DMS153 treated with DMSO at 0.1 percent for 48 hours (cell line): Measurements from ENCODE around the gene PC.

Experiments used
- DNase-seq: peaks from one replicate; lab custom pipeline; 2025; ENCODE audit not compliant: unreplicated experiment; lab: John Stamatoyannopoulos, UW

The PC gene

DNA sequence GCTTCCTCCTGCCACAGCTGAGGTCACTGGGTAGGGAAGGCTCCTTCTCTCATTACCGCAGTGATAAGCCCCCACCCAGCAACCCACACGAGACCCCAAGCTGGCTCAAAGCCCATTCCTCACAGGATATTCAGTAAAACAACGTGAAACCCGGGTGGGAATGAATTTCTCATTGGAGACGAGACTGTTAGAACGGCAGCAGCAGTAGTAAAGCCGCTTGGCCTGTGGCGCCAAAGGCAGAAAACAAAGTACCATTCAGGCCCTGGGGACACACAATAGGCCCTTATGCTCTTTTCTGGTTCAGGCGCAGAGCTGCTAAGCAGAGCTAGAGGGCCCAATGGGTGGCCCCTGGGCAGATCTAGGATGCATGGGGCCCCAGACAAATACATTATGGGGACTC, 45.3 kb downstream of the PC start:
- DNase-seq, result no peak

DNA sequence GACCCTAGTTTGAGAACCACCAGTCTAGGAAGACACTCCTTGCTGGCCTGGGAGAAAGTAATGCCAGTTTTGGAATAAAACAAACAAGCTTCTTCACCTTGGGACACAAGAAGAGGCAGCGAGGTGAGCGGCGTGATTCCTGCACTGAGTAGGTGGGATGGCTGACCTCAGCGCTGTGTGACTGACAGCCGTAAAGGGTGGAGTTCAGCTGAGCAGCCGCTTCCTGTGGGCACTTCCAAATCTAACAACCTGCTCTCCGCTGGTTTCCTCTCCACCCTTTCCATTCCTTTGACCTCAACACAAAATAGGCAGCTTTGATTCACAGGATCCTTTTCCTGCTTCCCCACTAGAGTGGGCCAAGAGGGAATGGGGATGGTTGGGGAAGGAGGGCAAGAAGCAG, 45.8 kb downstream of the PC start:
- DNase-seq, result no peak

DNA sequence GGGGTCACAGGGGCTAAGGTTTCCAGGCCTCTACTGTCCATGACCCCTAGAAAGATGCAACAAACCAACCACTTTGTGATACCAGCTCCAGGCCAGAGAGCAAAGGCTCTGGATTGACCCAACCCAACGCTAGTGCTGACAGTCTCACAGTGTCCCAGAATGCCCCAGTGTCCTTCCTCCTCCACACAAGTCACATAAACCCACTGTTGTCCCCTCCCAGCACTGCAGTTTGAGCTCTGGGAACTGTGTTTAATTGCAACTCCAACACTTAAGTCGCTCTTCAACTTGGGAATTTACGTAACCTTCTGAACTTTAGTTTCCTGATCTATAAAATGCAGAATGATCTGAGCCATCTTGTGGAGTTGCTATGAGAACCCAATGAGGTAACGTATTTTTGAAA, 47.5 kb downstream of the PC start:
- no peak for DNase-seq

GRCh38 chr11:66910016-66910415, 48.2 kb downstream of the PC start:
- no peak for DNase-seq

DNA sequence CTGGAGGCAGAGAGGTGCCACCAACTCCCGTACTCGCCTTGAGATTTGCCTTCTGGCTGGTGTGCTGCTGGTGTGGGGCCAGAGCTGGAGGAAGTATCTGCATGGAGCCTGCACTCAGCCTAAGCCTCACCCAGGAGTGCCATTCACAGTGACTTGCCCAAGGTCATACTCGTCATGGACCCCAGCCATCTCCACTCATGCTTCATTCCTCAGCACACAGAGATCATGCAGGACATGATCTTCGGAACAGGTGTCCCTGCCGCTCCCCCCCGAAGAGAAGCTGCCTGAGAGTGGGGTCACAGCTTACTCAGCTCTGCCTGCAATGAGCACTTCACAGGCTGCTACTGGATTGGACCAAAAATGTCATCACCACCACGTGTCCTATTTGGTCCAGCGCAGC, 49.0 kb downstream of the PC start:
- no peak for DNase-seq

- no peak for DNase-seq
These were observed 50.2 kb downstream of the PC start for GRCh38 chr11:66907751-66908630.

GRCh38 chr11:66906061-66906733, 52.0 kb downstream of the PC start:
- DNase-seq, result no peak

DNA sequence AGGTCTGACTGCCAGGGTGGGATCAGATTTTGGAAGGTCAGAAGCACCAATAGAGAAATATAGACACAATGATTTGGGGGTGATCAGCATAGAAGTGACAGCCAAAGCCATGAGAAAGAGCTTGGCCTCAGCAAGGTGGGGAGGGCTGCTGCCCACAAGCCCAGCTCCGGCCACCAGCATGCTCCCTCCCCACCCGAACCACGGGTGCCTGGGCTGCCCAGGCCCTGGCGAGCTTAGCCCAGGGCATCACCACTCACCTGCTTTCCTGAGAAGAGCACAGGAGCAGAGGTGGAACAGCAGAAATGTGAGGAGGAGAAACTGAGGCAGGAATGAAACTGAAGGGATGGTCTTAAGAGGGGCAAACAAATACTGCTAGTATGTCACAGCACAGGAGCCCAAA, 52.6 kb downstream of the PC start:
- DNase-seq, result no peak

- no peak for DNase-seq
These were observed 53.1 kb downstream of the PC start for GRCh38 chr11:66904981-66905521.

- no peak for DNase-seq
These were observed 53.6 kb downstream of the PC start for GRCh38 chr11:66904561-66904960.

GRCh38 chr11:66904055-66904454, 54.1 kb downstream of the PC start:
- DNase-seq, result no peak

DNA sequence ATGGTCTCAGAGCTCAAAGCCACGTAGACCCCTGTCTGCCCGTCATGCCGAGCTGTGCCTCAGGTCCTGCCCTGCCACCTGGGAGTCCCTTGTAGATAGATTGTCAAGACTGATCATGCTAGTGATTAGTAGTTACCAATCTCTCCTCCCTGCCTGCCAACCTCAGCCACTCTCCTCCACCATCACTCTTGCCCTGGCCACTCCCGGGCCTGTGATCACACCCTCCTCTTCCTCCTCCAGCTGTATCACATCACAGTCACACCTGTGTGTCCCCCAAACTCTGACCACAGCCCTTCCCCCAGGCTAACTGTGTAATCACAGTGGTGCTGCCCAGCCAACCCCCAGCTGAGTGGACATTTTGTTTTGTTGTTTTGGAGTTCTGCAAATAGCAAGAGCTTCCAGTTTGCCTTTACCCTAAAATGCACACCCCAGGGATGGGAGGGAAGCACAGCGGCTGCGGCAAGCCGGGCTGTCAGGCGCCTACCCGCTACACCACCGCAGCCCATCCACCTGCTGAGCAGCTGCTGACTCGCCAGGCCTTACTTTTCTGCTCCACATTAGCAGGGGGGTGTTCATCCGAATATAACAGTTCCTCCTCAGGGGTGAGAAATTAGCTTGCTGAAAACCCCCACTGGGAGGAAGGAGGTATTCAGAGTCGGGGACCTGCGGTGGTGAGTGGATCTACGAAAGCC, 55.6 kb downstream of the PC start:
- no peak for DNase-seq

GRCh38 chr11:66901964-66902390, 56.2 kb downstream of the PC start:
- DNase-seq, result no peak

- DNase-seq, result no peak
These were observed 64.0 kb downstream of the PC start for GRCh38 chr11:66894141-66894540.

GRCh38 chr11:66892911-66893310, 65.3 kb downstream of the PC start:
- no peak for DNase-seq

DNA sequence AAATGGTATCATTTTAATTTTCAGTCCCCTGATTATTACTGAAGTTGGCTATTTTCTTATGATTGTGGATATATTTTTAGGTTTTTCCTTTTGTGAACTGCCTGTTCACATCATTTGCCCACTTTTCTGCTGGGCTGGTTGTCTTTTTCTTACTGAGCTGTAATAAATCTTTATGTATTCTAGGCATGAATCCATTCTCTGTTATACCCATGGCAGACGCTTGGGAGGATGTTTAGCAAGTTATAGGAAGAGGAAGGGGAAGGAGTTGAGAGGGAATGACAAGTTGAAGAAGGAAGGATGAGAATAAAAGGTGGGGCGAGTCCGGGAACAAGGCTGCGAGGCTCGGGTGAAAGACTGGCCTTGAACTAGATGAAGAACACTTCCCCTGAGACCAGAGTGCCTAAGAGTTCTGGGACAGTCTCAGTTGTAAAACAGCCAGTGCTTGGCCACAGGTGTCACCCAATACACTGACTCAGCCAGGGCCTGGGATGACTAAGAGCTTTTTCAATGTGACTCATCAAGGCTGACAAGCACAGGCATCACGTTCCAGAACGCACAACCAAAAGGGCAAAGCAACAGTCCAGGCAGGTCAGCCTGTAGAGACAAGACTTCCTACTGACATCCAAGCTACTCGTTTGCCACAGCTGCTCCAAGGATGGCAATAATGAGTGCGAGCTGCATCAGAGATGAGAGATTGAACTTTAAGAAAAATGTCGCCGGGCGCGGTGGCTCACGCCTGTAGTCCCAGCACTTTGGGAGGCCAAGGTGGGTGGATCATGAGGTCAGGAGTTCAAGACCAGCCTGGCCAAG, 66.1 kb downstream of the PC start:
- no peak for DNase-seq

DNA sequence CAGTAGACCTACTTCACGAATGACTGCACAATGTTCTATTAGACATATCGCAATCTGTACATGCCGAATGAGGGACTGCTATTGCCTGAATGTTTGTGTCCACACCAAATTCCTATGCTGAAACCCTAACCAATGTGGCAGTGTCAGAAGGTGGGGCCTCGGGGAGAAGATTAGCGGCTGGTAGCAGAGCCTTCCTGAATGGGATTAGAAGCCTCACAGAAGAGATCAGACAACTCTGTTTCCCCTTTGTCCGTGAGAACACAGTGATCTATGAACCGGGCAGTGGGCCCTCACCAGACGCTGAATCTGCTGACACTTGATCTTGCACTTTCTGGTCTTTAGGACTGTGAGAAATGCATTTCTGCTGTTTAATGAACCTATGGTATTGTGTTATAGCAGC, 68.2 kb downstream of the PC start:
- DNase-seq, result no peak

- no peak for DNase-seq
These were observed 69.9 kb downstream of the PC start for GRCh38 chr11:66888282-66888681.

DNA sequence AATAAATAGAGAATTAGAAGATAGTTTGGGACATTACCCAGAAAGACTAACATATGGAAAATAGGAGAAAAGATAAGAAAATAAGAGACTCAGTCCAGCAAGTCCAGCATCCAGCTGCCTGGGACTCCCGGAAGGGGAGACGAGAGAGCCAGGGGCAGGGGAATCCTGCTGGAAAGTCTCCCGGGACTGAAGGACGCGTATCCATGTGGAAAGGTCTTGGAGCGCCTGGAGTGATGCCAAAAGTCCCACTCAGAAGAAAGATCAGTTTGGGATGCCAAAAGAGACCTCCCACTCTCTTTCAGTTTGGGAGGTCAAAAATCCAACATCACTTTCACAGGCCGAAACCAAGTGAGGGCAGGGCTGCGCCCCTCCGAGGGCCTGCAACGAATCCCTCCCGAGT, 70.7 kb downstream of the PC start:
- DNase-seq, result no peak

DNA sequence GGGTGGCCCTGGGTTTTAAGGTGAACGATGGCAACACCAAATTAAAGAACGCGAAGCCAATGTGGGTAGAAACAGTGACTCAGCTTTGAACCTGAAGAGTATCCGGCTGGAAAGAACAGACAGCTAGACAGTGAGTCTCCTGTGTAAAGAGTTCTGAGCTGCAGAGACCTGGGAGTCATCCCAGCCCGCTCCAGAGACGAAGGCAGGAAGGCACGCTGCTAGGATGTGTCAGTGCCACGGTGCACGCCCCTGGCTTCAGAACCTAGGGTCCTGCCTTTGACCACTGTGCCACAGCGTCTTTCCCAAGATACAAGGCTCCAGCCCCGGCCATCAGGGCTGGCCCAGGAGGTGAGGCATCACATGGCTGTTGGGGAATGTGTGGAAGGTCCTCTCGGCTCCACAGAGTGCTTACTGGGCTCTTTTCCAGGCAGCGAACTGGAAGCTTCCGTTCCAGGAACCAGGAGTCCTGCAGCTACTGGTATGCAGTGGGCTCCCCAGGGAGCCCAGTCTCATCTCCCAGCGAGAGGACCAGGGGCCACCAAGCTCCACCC, 71.4 kb downstream of the PC start:
- DNase-seq, result no peak
